Gastrocnemius medialis (tissue), 4 donors: Measurements from ENCODE around the gene TM4SF5. TPM values are rescaled to one million over a fixed set of nuclear protein-coding genes. Genes with fewer than 3 reads are reported as not detected.

Experiments used
- ATAC-seq, 2 donors: fragments of 150-250 bp; one replicate each; pipeline ENCODE4 v1.9.1; 2016
- DNase-seq, 2 donors: peaks; one replicate each; pipeline ENCODE4 v3.0.0-alpha.2; 2019
- H3K27ac ChIP-seq, 4 donors: fragments of 200-600 bp; sonication (generic); 1 replicate in 1 of 4; 2 replicates in 3 of 4; pipeline ENCODE4 v1.5.1; 2016 to 2018; ENCODE audit warnings: mild to moderate bottlenecking in 2 of 4, moderate library complexity in 1 of 4
- H3K27me3 ChIP-seq, 3 donors: fragments of 200-600 bp; sonication (generic) in 2 of 3; 1 replicate in 1 of 3; 2 replicates in 2 of 3; pipeline versions ENCODE4 v1.5.1 to v1.6.0; 2016 to 2019; ENCODE audit warnings: mild to moderate bottlenecking in 1 of 3, moderate library complexity in 1 of 3
- H3K36me3 ChIP-seq, 2 donors: fragments of 200-600 bp; sonication (generic) in 1 of 2; one replicate each; pipeline ENCODE4 v1.5.1; 2017 to 2018
- H3K4me1 ChIP-seq, 2 donors: fragments of 200-600 bp; sonication (generic) in 1 of 2; one replicate each; pipeline ENCODE4 v1.5.1; 2016 to 2017; ENCODE audit warnings: mild to moderate bottlenecking in 2 of 2
- H3K4me3 ChIP-seq, 4 donors: fragments of 200-600 bp; sonication (generic) in 3 of 4; 1 replicate in 1 of 4; 2 replicates in 3 of 4; pipeline ENCODE4 v1.5.1; 2016 to 2019; ENCODE audit warnings: mild to moderate bottlenecking in 2 of 4
- H3K9me3 ChIP-seq, 3 donors: fragments of 200-600 bp; sonication (generic) in 2 of 3; 1 replicate in 1 of 3; 2 replicates in 2 of 3; pipeline ENCODE4 v1.5.1; 2016 to 2019
- POLR2A ChIP-seq, 2 donors: fragments of 450-650 bp; IDR thresholded peaks; one replicate each; pipeline ENCODE4 v1.6.1; 2017; ENCODE audit warnings: antibody characterized with exemption in 2 of 2, mild to moderate bottlenecking in 2 of 2, moderate library complexity in 2 of 2
- in situ Hi-C, 4 donors: fragments of 200-750 bp; cut with MboI; loops; one replicate each; pipeline versions ENCODE4 v1.15.0 to v1.8.0; 2017; ENCODE audit warnings: low sequenced_read_pairs in 4 of 4
- intact Hi-C: fragments of 100-400 bp; cut with DNase I; formaldehyde crosslinking; loops from one replicate; pipeline ENCODE4 v1.15.1; 2023; ENCODE audit warnings: low total_unique reads
- total RNA-seq, 4 donors: library from RNA; depleted of rRNA; stranded (reverse); fragments of >200 nt; gene quantifications; one replicate each; pipeline versions ENCODE4 v1.1.0 to v1.2.3, GENCODE V29; 2016
- TF ChIP-seq, protein P1 (sequence below), 5 experiments: fragments of 450-650 bp in 3 of 5; fragments of 200-600 bp in 2 of 5; sonication (generic) in 2 of 5; IDR thresholded peaks in 4 of 5; conservative IDR thresholded peaks in 1 of 5; 1 replicate in 4 of 5; 2 replicates in 1 of 5; pipeline ENCODE4 v1.5.1; 2016 to 2019; ENCODE audit warnings: antibody characterized with exemption in 5 of 5, mild to moderate bottlenecking in 3 of 5, moderate library complexity in 3 of 5

Gene TM4SF5
- total RNA-seq, 4 donors from 2014 or later, result 0.64 TPM; not detected in 3

DNA sequence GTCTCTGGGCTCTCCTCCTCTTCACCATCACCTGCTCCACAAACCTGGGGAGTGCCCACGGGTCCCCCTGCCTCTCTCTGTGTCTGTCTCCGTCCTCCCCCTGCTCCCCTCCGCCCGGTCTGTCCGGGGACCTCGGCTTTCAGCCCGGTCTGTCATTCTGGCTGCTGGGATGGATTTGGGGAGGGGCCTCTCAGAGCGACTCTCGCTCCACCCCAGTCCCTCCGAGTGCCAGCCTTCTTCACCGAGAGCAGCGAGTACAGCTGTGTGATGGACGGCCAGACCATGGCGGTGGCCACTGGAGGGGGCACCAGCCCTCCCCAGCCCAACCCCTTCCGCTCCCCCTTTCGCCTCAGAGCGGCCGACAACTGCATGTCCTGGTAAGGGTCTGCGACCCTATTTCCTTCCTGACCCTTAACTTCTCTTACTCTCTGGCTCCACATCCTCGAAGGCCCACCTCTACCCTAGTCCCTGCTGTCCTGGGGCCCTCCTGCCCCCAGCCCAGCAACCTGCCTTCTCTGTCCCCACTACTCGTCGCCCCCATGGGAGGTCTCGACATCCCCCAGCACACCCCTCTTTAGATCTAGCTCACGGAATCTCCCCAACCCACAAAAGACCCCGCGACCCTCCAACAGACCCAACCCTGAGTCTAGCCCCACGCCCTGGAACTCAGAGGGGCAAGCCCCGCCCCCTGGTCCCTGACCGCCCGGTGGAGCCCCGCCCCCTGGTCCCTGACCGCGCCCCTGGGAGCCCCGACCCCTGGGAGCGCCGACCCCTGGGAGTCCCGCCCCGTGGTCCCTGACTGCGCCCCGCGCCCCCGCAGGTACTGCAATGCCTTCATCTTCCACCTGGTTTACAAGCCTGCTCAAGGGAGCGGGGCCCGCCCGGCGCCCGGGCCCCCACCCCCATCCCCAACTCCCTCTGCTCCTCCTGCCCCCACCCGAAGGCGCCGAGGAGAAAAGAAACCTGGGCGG is 26.4 kb upstream of the TM4SF5 start:
- no peaks in the 10 kb centered on the region for H3K9me3 ChIP-seq
- peaks cover 48 to 57% (median 49%) of the 10 kb centered on the region in 3 donors for H3K27me3 ChIP-seq
- in situ Hi-C loops (no loop called here), intact Hi-C loops (no loop called here)
- TF ChIP-seq POLR2A (IDR thresholded peaks at IDR 0.05), result no peak
- TF ChIP-seq, protein P1, sequence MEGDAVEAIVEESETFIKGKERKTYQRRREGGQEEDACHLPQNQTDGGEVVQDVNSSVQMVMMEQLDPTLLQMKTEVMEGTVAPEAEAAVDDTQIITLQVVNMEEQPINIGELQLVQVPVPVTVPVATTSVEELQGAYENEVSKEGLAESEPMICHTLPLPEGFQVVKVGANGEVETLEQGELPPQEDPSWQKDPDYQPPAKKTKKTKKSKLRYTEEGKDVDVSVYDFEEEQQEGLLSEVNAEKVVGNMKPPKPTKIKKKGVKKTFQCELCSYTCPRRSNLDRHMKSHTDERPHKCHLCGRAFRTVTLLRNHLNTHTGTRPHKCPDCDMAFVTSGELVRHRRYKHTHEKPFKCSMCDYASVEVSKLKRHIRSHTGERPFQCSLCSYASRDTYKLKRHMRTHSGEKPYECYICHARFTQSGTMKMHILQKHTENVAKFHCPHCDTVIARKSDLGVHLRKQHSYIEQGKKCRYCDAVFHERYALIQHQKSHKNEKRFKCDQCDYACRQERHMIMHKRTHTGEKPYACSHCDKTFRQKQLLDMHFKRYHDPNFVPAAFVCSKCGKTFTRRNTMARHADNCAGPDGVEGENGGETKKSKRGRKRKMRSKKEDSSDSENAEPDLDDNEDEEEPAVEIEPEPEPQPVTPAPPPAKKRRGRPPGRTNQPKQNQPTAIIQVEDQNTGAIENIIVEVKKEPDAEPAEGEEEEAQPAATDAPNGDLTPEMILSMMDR (IDR thresholded peaks at IDR 0.05 in 4 of 5, conservative IDR thresholded peaks at IDR 0.05 in 1 of 5), result no peak
- no peak overlapping the region for H3K27ac ChIP-seq
- no peak overlapping the region for H3K4me3 ChIP-seq
- H3K36me3 ChIP-seq, result no peaks in the 10 kb centered on the region
- no peaks in the 10 kb centered on the region for H3K4me1 ChIP-seq
- no peak for ATAC-seq
- no peak for DNase-seq

DNA sequence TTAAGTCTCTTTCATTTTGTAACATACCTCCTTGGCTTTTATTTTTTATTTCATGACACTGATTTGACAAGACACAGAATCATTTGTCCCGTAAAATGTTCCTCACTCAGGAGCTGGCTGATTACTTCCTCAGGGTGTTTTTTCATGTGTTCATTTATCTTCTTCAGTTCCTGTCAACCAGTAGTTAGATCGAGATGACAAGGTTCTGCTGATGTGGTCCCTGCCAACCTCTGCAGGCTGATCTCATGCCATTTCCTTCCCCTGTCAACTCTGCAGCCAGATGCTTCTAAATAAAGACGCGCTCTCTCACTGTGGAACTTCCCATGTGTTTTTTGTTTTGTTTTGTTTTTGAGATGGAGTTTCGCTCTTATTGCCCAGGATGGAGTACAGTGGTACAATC is 23.8 kb upstream of the TM4SF5 start:
- peaks cover 57 to 67% (median 65%) of the 10 kb centered on the region in 3 donors for H3K27me3 ChIP-seq
- TF ChIP-seq, protein P1 (IDR thresholded peaks at IDR 0.05 in 4 of 5, conservative IDR thresholded peaks at IDR 0.05 in 1 of 5), result no peak
- peak in 1 of 2 donors; percentile 10 for TF ChIP-seq POLR2A (IDR thresholded peaks at IDR 0.05)
- no peak overlapping the region for H3K27ac ChIP-seq
- no peak overlapping the region for H3K4me3 ChIP-seq
- ATAC-seq (no peak), DNase-seq (no peak)
- H3K4me1 ChIP-seq, result no peaks in the 10 kb centered on the region
- H3K9me3 ChIP-seq, result no peaks in the 10 kb centered on the region
- in situ Hi-C loops (no loop called here), intact Hi-C loops (no loop called here)
- no peaks in the 10 kb centered on the region for H3K36me3 ChIP-seq

DNA sequence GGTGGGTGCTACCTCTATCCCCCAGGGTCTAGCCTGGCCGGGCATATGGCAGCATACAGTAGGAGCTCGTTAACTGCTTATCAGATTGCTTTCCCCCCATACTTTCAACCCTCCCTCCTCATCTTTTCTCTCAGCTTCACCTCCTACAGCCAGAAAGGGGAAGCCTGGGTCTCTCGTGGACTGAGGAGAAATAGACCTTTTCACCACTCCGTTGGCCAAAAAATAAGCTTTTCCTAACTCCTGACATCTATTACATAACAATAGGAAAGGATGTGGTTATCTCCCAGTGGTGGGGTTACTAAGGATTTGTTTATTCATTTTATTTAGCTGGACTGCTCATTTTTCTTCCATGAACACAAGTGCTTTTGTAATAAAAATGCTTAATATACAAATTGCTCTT is 23.0 kb upstream of the TM4SF5 start:
- intact Hi-C loops (no loop called here), in situ Hi-C loops (no loop called here)
- H3K4me3 ChIP-seq, result no peak overlapping the region
- no peaks in the 10 kb centered on the region for H3K4me1 ChIP-seq
- no peak for TF ChIP-seq POLR2A (IDR thresholded peaks at IDR 0.05)
- TF ChIP-seq, protein P1 (IDR thresholded peaks at IDR 0.05 in 4 of 5, conservative IDR thresholded peaks at IDR 0.05 in 1 of 5), result no peak
- peaks cover 57 to 67% (median 62%) of the 10 kb centered on the region in 3 donors for H3K27me3 ChIP-seq
- H3K36me3 ChIP-seq, result no peaks in the 10 kb centered on the region
- DNase-seq, result no peak
- no peaks in the 10 kb centered on the region for H3K9me3 ChIP-seq
- no peak for ATAC-seq
- H3K27ac ChIP-seq, result no peak overlapping the region

DNA sequence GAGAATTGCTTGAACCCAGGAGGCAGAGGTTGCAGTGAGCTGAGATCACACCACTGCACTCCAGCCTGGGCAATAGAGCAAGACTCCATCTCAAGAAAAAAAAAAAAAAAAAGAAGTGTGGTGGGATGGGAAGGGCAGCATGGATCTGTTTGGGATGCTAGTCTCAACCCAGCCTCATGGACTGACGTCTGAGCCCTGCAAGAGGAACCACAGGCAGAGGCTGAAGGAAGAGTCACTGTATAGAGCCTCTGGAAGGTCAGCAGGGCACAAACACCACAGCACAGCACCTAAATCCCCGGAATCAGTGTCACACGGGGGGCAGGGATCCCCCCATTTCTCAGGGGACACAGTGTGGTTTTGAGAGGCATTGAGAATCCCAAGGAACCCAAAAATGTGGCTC is 21.1 kb upstream of the TM4SF5 start:
- Histone ChIP-seq H3K36me3 (no peaks in the 10 kb centered on the region), H3K27me3 (peaks cover 44 to 52% (median 49%) of the 10 kb centered on the region in 3 donors), H3K9me3 (no peaks in the 10 kb centered on the region), H3K4me1 (no peaks in the 10 kb centered on the region), H3K27ac (no peak overlapping the region), H3K4me3 (no peak overlapping the region)
- in situ Hi-C loops (no loop called here), intact Hi-C loops (loop anchor here (10.0 kb wide), 1 partner anchor 76 kb away; no protein-coding TSS in a partner anchor)
- TF ChIP-seq, protein P1 (IDR thresholded peaks at IDR 0.05 in 4 of 5, conservative IDR thresholded peaks at IDR 0.05 in 1 of 5), result no peak
- TF ChIP-seq POLR2A (IDR thresholded peaks at IDR 0.05), result no peak
- no peak for DNase-seq
- no peak for ATAC-seq
